Neural progenitor cell (in vitro differentiated cells): ENCODE results near the gene C3orf20.

Experiments used
- EZH2 ChIP-seq: fragments of 200-600 bp; sonication (generic); IDR thresholded peaks from 2 replicates; pipeline ENCODE4 v1.6.1; 2017; ENCODE audit warnings: antibody characterized with exemption, mild to moderate bottlenecking, moderate library complexity
- TF ChIP-seq, protein P1 (sequence below): fragments of 200-600 bp; sonication (generic); IDR thresholded peaks from 2 replicates; pipeline ENCODE4 v1.5.1; 2017; ENCODE audit warnings: antibody characterized with exemption, mild to moderate bottlenecking

DNA sequence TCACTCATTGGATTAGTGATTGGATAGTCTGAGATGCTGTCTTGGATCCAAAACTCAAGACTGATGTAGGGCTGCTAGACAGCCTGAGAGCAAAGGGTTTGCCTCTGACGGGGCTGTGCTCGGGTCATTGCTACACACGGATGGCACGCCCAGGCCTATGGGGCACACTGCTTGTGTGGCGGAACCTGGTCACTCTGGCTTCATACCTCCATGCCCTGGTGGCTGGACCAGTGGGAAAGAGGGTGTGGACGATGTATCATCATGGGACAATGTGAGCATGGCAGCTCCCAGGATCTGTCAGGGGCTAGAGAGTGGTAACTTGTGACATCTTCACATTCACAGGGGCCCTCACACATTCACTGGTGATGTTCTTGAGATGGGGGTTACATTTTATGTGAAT lies 41.5 kb upstream of the C3orf20 start:
- TF ChIP-seq, protein P1, sequence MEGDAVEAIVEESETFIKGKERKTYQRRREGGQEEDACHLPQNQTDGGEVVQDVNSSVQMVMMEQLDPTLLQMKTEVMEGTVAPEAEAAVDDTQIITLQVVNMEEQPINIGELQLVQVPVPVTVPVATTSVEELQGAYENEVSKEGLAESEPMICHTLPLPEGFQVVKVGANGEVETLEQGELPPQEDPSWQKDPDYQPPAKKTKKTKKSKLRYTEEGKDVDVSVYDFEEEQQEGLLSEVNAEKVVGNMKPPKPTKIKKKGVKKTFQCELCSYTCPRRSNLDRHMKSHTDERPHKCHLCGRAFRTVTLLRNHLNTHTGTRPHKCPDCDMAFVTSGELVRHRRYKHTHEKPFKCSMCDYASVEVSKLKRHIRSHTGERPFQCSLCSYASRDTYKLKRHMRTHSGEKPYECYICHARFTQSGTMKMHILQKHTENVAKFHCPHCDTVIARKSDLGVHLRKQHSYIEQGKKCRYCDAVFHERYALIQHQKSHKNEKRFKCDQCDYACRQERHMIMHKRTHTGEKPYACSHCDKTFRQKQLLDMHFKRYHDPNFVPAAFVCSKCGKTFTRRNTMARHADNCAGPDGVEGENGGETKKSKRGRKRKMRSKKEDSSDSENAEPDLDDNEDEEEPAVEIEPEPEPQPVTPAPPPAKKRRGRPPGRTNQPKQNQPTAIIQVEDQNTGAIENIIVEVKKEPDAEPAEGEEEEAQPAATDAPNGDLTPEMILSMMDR, result no peak
- no peak for TF ChIP-seq EZH2
